ENCODE results near the gene KRTAP19-3.
A peak's percentile ranks its signal among the peaks of the same experiment; 100 is the strongest.
"Not testable (repeated sequence)": the region's sequence is repeated elsewhere in the genome, so short reads cannot be mapped to it uniquely, and the experiment has no call there.

The KRTAP19-3 gene

DNA sequence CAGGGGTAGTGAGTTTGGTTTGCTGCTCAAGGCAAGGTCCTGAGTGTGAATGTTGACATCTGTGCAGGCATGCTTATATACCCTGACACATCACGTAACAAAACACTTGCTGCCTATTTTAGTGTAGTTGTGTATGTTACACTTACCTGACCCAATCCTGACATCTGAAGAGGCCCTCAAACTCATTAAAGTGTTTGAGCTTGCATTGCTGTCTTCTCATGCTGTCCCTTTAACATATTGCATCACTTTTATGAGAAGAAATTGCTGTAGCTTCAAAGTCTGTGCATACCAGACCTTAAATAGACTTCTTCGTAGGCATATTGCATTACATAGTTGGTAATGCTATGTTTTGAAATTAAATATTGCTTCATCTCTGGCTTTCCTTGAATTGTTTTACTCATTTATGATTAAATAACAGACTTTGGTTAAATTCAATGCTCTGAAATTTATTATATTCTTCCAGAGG, at the start of gene KRTAP19-3:
Gene KRTAP19-3 (minus strand): TSS at position 51 of the 466 bp plus-strand sequence. CDS start 56 bp downstream, outside the sequence.
- no peak for DNase-seq (ENCODE audit: low spot score)

DNA sequence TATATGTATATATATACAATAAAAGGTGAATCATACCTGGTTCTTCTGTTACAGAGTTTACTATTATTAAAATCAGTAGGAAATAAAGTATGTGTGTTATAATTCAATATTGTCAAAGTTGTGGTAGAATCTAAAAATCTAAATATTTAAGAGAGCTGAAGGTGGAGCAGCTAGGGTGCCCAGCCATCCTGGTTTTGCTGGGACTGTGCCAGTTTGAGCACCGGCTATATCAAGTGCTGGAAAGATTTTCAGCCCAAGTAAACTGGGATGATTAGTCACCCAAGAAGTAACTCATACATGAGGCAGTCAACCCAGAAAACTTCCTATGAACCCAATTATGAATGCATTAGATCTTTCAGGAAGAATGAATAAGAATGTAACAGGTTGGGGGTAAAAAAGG, 27.1 kb upstream of the KRTAP19-3 start:
- no peak for DNase-seq (ENCODE audit: low spot score)

DNA sequence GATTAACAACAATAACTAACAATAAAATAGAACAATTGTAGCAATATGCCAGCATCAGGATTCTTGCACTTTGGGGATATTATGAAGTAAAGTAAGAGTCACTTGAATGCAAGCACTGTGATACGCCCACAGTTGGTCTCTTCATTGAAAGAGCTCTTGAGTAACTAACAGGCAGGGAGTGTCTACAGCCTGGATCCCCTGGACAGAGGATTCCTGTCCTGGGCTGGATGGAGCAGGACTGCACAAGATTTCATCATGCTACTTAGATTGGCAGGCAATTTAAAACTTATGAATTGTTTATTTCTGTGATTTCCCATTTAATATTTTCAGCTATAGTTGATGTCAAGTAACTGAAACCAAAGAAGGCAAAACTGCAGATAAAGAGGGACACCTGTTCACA, 23.9 kb upstream of the KRTAP19-3 start:
- DNase-seq (ENCODE audit: low spot score), result peak; percentile 5

DNA sequence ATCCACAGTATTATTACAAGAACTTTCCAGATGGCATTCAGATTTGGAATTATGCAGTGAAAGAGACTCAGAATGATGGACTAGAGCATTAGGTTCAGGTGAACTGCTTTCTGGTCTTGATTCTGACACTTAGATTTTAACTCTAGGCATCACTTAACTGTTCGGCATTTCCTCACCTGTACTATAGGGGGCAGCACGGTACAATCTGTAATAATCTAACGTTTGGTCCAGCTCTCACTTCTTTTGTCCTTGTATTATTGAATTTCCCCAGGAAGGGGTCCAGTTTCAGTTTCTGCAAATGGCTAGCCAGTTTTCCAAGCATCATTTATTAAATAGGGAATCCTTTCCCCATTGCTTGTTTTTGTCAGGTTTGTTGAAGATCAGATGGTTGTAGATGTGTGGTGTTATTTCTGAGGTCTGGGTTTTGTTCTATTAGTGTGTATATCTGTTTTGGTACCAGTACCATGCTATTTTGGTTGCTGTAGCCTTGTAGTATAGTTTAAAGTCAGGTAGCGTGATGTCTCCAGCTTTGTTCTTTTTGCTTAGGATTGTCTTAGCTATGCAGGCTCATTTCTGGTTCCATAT, 13.9 kb upstream of the KRTAP19-3 start:
- DNase-seq (ENCODE audit: low spot score), result not testable (repeated sequence)

DNA sequence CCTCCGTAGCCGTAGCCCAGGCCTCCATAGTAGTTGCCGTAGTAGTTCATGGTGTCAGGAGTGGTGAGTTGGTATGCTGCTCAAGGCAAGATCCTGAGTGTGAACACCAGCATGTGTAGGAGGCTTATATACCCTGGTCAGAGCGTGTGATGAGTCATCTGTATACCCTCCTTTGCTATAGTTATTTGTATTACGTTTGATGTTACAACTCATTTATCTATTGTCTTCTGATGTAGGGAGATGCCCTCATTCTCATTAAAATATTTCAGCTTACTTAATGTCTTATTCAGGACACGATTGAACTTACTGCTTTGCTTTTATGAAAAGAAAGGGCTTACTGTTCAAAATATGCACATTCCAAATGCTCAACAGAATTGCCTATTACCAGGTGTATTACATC, 10.2 kb upstream of the KRTAP19-3 start, which contains the start of gene KRTAP19-5:
Gene KRTAP19-5 (minus strand): TSS at position 101 of the 400 bp plus-strand sequence. CDS start 51 bp downstream, at position 50.
- peak; percentile 6 for DNase-seq (ENCODE audit: low spot score)

DNA sequence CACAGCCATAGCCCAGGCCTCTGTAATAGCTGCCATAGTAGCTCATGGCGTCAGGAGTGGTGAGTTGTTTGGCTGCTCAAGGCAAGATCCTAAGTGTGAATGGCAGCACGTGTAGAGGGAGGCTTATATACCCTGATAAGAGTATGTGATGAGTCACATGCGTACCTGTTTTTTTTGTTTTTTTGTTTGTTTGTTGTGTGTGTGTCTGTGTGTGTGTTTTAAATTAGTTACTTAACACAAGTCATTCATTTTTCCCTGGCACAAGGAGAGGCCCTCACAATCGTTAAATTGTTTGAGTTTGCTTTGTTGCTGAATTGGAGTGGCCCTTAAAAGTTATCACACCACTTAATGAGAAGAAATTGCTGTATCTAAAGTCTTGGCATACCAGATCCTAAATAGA, 5.3 kb upstream of the KRTAP19-3 start, which contains the start of gene KRTAP19-4:
Gene KRTAP19-4 (minus strand): TSS at position 101 of the 400 bp plus-strand sequence. CDS start 55 bp downstream, at position 46.
- DNase-seq (ENCODE audit: low spot score), result no peak

DNA sequence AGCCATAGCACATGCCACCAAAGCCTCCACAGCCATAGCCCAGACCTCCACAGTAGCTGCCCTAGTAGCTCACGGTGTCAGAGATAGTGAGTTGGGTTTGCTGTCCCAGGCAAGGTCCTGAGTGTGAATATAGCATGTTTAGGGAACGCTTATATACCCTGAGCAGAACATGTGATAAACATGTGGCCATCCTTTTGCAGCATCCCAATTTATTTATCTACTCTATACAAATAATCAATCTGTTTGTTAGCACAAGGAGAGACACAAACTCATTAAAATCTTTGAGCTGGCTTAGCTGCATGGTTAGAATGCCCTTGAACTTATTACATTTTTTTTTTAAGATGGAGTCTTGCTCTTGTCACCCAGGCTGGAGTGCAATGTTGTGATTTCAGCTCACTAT, 4.5 kb downstream of the KRTAP19-3 start, which contains the start of gene KRTAP19-2:
Gene KRTAP19-2 (minus strand): TSS at position 101 of the 400 bp plus-strand sequence. CDS start 88 bp downstream, at position 13.
- DNase-seq (ENCODE audit: low spot score), result no peak

DNA sequence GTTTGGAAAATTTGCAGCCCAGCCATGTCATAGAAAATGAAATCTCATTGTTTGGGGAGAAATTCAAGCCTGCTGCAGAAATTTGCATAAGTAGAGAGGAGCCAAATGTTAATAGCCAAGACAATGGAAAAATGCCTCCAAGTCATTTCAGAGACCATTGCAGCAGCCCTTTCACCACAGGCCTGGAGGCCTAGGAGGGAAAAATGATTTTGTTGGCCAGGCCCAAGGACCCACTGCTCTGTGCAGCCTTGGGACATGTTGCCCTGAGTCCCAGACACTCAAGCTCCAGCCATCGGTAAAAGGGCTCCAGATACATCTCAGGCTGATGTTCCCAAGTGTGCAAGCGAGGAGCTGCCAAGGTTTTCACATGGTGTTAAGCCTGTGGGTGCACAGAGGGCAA, 5.6 kb downstream of the KRTAP19-3 start:
- no peak for DNase-seq (ENCODE audit: low spot score)

DNA sequence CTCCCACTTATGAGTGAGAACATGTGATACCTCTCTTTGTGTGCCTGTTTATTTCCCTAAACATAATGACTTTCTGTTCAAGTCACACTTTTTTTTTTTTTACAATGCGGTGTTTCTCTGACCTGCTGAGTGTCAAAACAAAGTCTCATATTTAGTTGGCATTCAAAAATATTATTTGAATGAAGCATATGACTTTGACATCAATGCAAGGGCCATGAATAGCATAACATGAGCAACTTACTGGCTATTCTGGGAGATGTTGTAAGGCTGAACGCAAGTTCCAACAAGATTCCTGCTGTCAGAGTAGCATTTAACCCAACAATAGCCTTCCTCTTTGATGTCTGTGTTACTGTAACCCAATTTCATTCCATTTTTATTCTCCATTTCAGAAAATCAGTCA, 9.7 kb downstream of the KRTAP19-3 start:
- DNase-seq (ENCODE audit: low spot score), result peak; percentile 40

DNA sequence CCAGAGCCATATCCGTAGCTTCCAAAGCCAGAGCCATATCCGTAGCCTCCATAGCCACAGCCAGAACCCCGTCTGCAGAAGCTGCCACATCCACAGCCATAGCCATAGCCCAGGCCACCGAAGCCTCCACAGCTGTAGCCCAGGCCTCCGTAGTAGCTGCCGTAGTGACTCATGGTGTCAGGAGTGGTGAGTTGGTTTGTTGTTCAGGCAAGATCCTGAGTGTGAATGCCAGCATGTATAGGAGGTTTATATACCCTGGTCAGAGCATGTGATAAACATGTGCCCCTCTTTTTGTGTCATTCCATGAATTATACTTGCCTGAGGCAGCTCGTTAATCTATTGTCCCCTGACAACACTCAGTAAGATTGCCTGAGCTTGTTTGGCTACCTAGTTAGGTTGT, 11.7 kb downstream of the KRTAP19-3 start, which contains the start of gene KRTAP19-1:
Gene KRTAP19-1 (minus strand): TSS at position 223 of the 400 bp plus-strand sequence. CDS start 50 bp downstream, at position 173.
- peak; percentile 3 for DNase-seq (ENCODE audit: low spot score)

DNA sequence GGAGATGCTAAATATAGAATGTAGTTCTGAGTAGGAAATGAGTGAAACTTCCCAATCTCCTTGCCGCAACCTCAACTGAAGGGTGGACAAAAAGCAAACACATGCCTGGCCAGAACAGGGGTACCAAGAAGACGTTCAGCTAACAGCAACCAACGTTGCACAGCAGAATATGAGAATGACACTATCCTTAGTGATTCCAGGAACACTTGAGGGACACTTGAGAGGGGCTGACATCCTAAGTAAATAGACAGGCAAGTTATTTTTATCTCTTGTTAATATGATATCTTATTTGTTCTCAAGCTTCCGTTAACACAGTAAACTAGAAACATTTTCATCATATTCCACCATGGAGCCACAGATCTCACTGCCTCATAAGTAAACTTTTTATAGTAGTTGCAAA, 12.6 kb downstream of the KRTAP19-3 start:
- DNase-seq (ENCODE audit: low spot score), result no peak

DNA sequence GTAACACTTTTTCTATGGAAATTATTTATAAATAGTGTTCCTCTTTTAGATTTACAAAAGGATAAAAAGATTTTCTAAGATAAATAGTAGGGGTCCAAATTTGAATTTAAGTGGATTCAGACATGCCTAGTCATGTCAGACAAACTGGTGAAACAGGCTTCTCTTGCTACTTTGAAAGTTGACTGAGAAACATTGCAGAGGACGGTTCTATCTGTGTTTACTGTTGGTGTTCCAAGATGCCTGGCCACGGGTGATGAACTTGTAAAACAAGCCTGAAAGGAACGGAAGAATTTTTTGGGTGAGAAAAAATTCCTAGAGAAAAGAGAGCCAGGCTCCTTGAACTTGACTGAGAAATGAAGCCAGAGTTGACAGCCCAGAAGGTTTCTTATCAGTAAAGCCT, 13.8 kb downstream of the KRTAP19-3 start:
- DNase-seq (ENCODE audit: low spot score), result no peak

DNA sequence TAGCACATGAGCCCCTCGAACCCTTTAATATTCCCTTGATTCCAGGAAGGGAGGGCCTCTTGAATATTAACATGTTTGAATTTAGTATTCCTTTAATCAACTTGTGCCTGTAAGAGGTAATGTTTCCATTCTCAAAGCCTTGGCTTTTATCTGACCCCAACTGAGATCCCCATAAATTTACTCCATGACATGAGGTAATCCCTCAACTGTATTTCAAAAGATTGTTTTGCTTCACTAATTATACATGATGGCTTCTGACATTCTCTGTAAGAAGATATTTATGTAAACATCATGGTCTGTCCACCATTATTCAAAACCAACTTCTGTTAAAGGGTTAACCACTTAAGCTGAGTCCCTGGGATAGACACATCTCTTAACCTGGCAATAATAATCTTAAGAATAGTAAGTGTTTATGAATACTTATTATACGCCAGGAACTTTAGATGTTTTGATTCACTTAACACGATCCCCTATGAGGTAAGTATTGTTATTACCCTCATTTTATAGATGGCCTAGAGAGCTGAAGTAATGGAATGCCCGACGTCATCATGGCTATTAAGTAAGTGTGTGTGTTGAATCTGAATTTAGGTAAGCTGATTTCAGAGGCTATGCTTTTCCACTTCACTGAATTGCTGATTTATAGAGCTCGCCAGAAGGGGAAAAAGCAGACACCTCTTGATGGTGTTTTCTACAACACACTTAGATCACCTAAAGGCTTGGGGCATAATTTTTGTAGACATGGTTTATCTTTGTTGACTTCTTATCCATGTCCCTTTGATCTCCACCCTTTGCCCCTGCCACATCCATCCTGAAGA, 22.7 kb downstream of the KRTAP19-3 start:
- no peak for DNase-seq (ENCODE audit: low spot score)

DNA sequence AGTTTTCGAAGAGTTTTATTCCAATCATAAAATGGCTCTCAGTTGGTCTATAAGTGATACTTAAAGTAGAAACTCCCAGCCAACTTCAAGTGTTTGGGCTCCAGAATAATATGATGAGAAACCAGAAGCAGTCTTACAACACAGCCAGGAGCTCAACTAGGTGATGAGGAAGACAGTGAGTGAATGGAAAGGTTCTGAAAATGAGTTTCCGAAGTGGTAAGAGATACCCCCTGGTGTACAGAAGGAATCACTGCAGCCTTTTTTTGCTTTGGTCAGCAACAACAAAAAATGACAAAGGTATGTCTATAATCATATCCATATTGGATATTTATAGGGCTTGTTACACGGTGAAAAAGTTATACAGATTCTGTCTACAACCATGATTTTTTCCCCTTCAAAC, 28.1 kb downstream of the KRTAP19-3 start:
- DNase-seq (ENCODE audit: low spot score), result no peak

DNA sequence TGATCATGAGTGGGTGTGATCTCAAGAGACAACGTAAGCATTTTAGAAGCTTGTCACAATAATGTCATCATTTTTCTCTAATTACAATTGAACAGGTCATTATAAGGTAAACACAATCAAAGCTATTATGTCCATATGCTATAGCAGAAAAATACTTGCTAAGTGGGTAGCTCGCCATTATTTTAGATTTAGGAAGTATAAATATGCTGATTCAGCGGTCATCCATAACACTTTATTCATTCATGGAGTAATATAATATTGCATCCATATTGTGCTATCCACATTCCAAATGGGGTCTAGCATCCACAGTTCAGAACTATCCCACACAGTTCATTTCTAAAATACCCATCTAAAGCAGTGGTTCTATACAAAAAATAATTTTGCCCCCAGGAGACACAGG, 43.3 kb downstream of the KRTAP19-3 start:
- no peak for DNase-seq (ENCODE audit: low spot score)

DNA sequence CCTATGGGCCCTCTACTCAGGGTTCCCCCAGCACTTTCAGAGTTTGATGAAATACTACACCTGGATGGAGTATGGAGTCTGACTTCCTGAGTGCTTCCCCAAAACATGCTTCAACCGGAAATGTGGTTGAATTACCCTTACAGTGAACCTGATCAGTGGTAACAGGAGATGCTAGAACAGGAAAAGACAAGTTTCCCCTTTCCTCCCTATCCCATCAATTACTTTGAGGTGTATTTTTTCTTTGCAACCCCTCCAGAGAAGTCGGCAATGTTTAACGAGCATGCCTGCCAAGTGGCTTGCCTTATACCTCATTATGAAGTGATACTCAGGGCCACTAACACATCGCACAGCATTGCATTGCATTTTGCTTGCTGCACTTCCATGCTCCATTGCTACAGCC, 44.8 kb downstream of the KRTAP19-3 start:
- DNase-seq (ENCODE audit: low spot score), result no peak

DNA sequence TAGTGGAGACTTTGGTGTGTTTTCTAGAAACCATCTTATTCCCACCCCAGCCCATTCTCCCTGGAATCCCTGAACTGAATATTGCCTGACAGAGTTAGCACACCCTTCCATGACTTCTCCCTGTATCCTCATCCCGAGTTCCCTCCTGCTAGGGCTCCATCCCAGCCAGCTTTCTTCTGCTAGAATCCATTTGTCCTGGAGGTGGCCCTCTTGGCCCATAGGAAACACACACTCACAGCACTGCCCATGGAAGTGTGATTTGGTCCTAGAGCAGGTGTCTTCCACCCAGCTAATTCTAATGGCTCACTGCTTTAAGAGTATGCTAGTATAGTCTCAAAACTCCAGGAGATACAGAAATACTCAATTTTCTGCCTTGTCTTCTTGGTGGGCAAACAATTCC, 47.6 kb downstream of the KRTAP19-3 start:
- DNase-seq (ENCODE audit: low spot score), result peak; percentile 3

DNA sequence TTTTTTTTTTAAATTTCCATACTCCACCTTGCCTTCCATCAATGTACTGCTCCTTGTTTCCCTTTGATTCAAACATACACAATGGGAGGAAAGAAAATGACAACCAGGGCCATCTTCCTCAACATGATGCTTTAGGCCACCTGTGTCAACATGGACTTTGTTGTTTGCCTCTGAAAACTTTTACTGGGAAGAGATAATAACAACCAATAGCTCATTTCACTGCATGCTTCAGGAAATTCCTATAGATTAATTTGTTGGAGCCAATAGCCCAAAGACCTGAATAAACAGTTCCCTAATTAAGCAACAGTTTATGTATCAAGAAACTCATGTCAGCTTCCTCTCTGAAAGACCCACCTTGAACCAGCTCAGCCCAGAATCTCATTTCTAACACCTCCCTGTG, 48.6 kb downstream of the KRTAP19-3 start:
- DNase-seq (ENCODE audit: low spot score), result no peak
